Measurements from ENCODE around the gene ATL3. TPM values are rescaled to one million over a fixed set of nuclear protein-coding genes. Genes with fewer than 3 reads are reported as not detected.
"Not testable (repeated sequence)": the region's sequence is repeated elsewhere in the genome, so short reads cannot be mapped to it uniquely, and the experiment has no call there.

The ATL3 gene
- total RNA-seq, 2 donors from 2014 or later, result 38.2 to 55.2 TPM

DNA sequence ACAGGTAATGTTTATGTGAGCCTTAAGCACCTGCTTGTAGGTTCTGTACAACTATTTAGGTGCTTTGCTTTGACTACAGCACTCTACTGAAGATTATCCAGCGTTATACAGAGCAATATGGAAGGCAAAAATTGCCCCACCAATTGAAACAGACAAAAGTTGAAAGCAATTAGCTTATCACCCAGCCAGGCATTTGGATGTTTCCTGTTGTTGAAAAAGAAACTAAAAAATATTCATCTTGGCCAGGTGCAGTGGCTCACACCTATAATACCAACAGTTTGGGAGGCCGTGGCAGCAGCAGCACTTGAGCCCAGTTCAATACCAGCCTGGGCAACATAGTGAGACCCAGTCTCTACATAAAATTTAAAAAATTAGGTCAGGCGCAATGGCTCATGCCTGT, 18.5 kb downstream of the ATL3 start:
- intact Hi-C loops (cut with DNase I), result no loop called here

DNA sequence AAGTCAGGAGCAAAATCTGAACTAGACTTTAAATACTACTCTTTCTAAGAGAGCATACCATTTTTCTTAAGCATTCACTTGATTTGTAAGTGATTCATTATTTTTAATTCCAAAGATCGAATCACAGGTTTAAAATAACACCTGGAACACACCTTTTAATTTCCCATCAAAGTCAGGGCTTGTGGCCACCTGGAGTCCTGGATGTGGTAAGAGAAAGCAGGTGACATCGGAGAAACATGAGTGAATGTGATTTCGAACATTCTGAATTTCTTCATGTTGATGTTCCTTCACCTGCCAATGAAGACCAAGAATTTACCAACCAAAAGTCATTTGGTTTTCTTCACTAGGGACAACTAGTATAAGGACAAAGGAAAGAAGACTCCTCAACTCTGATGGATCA, 28.0 kb downstream of the ATL3 start:
- Histone ChIP-seq H3K36me3 (peaks cover 25% of the 10 kb centered on the region), H3K27ac (no peak overlapping the region), H3K27me3 (no peaks in the 10 kb centered on the region), H3K4me1 (no peaks in the 10 kb centered on the region), H3K9me3 (no peaks in the 10 kb centered on the region), H3K9ac (ENCODE audit: low read depth in 2 of 2, low read length in 2 of 2) (no peak overlapping the region), H3K4me3 (no peak overlapping the region)
- DNase-seq, result no peak
- TF ChIP-seq, protein P1, sequence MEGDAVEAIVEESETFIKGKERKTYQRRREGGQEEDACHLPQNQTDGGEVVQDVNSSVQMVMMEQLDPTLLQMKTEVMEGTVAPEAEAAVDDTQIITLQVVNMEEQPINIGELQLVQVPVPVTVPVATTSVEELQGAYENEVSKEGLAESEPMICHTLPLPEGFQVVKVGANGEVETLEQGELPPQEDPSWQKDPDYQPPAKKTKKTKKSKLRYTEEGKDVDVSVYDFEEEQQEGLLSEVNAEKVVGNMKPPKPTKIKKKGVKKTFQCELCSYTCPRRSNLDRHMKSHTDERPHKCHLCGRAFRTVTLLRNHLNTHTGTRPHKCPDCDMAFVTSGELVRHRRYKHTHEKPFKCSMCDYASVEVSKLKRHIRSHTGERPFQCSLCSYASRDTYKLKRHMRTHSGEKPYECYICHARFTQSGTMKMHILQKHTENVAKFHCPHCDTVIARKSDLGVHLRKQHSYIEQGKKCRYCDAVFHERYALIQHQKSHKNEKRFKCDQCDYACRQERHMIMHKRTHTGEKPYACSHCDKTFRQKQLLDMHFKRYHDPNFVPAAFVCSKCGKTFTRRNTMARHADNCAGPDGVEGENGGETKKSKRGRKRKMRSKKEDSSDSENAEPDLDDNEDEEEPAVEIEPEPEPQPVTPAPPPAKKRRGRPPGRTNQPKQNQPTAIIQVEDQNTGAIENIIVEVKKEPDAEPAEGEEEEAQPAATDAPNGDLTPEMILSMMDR (IDR thresholded peaks at IDR 0.05), result no peak
- intact Hi-C loops (cut with DNase I), result no loop called here

More for the DNA sequence above, 18.5 kb downstream of the ATL3 start:
- TF ChIP-seq, protein P1 (IDR thresholded peaks at IDR 0.05), result no peak
- no peaks in the 10 kb centered on the region for H3K9me3 ChIP-seq
- H3K36me3 ChIP-seq, result peaks cover 7% of the 10 kb centered on the region
- H3K4me1 ChIP-seq, result no peaks in the 10 kb centered on the region
- no peak overlapping the region for H3K9ac ChIP-seq (ENCODE audit: low read depth in 2 of 2, low read length in 2 of 2)
- no peak overlapping the region for H3K27ac ChIP-seq
- DNase-seq, result no peak
- H3K4me3 ChIP-seq, result no peak overlapping the region
- no peaks in the 10 kb centered on the region for H3K27me3 ChIP-seq

DNA sequence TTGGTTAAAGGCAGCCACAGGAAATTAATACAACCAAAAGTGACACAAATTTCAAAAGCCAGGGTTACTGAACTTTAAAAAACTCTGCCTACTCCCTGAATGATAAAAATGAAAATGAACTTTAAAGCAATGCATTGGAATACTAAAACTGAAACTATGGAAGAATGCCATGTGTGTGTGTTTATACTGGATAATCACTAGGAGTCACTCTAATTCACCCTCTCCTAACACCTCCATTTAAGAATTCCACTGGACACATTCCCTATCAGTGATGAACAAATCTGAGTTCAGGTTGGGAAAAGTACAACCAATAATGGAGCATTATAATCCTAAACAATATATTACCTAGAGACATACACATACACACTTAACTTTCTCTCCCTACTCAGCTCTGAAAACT, 29.4 kb downstream of the ATL3 start:
- intact Hi-C loops (cut with DNase I), result no loop called here
- H3K4me1 ChIP-seq, result no peaks in the 10 kb centered on the region
- no peak overlapping the region for H3K4me3 ChIP-seq
- peaks cover 25% of the 10 kb centered on the region for H3K36me3 ChIP-seq
- no peak overlapping the region for H3K9ac ChIP-seq (ENCODE audit: low read depth in 2 of 2, low read length in 2 of 2)
- no peak overlapping the region for H3K27ac ChIP-seq
- TF ChIP-seq, protein P1 (IDR thresholded peaks at IDR 0.05), result no peak
- no peak for DNase-seq
- H3K27me3 ChIP-seq, result no peaks in the 10 kb centered on the region
- no peaks in the 10 kb centered on the region for H3K9me3 ChIP-seq

- Histone ChIP-seq H3K4me1 (no peaks in the 10 kb centered on the region), H3K27me3 (no peaks in the 10 kb centered on the region), H3K27ac (no peak overlapping the region), H3K4me3 (no peak overlapping the region), H3K9ac (ENCODE audit: low read depth in 2 of 2, low read length in 2 of 2) (no peak overlapping the region), H3K9me3 (no peaks in the 10 kb centered on the region), H3K36me3 (peaks cover 25% of the 10 kb centered on the region)
- TF ChIP-seq, protein P1 (IDR thresholded peaks at IDR 0.05), result no peak
- intact Hi-C loops (cut with DNase I), result loop anchor here (5.0 kb wide), 1 partner anchor 98 kb away; no protein-coding TSS in a partner anchor
- no peak for DNase-seq
These were observed 31.9 kb downstream of the ATL3 start for GRCh38 chr11:63639199-63639832.

DNA sequence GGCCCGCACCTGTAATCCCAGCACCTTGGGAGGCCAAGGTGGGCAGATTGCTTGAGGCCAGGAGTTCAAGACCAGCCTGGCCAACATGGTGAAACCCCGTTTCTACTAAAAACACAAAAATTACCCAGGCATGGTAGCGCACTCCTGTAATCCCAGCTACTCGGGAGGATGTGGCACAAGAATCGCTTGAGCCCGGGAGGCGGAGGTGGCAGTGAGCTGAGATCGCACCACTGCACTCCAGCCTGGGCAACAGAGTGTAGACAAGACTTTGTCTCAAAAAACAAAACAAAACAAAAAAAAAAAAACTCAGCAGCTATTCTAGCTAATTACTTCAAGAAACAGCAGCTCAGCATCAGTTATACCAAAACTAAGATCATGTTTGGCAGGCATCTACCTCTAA, 32.7 kb downstream of the ATL3 start:
- H3K27me3 ChIP-seq; H3K27ac ChIP-seq; H3K4me1 ChIP-seq; H3K4me3 ChIP-seq; H3K9ac ChIP-seq (ENCODE audit: low read depth in 2 of 2, low read length in 2 of 2); H3K9me3 ChIP-seq; DNase-seq: not testable (repeated sequence)
- peaks cover 24% of the 10 kb centered on the region for H3K36me3 ChIP-seq
- intact Hi-C loops (cut with DNase I), result loop anchor here (5.0 kb wide), 1 partner anchor 99 kb away; no protein-coding TSS in a partner anchor

GRCh38 chr11:63635762-63636465, 35.3 kb downstream of the ATL3 start:
- Histone ChIP-seq H3K27me3 (no peaks in the 10 kb centered on the region), H3K4me1 (peaks cover 2% of the 10 kb centered on the region), H3K27ac (no peak overlapping the region), H3K9ac (ENCODE audit: low read depth in 2 of 2, low read length in 2 of 2) (no peak overlapping the region), H3K9me3 (no peaks in the 10 kb centered on the region), H3K4me3 (no peak overlapping the region), H3K36me3 (peaks cover under 1% of the 10 kb centered on the region)
- intact Hi-C loops (cut with DNase I), result loop anchor here (2.0 to 5.0 kb wide), 2 partner anchors 101 to 157 kb away; no protein-coding TSS in a partner anchor
- peak; percentile 66 for DNase-seq
- TF ChIP-seq, protein P1 (IDR thresholded peaks at IDR 0.05), result peak; percentile 89
